Retina (tissue), 1 donor: ENCODE measurements around the gene AIF1.

ENCODE experiments used
- DNase-seq: peaks from one replicate; pipeline ENCODE4 v3.0.0-alpha.2; 2016

AIF1 gene

DNA sequence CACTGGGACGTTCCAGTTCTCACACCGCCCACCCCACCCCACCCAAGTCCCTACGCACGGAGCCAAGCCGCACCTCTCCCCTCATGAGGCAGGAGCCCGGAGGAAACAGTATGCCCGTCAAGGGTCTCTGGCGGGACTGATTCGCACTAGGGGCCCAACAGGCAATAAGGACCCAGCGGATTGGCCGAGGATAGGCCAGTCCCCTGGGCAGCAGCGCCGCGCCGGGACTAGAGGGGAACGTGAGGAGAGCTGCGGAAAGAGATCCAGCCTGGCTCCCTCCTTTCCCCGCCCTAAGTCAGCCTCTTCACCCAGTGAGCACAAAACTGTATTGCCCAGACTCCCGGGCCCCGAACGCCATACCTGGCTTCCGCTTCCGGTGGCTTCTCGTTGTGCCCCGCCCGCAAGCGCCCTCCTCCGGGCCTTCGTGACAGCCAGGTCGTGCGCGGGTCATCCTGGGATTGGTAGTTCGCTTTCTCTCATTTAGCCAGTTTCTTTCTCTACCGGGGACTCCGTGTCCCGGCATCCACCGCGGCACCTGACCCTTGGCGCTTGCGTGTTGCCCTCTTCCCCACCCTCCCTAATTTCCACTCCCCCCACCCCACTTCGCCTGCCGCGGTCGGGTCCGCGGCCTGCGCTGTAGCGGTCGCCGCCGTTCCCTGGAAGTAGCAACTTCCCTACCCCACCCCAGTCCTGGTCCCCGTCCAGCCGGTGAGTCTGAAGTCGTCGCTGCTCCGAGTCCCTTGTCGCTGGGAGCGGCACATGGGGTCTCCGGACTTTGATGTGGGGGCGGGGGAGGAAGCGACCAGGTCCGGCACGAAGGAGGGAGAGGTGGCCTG is 50.7 kb downstream of the AIF1 start, which contains the start of gene CSNK2B:
TSS of gene CSNK2B (plus strand) at position 580 of the 836 bp plus-strand sequence. CDS start 752 bp downstream, outside the sequence.
- peak; percentile 97 for DNase-seq

- DNase-seq = no peak
Observed at GRCh38 chr6:31666337-31666965, 51.4 kb downstream of the AIF1 start.
